Activated CD8-positive, alpha-beta memory T cell treated with anti-CD3 and anti-CD28 coated beads for 48 hours (primary cell): ENCODE measurements around the gene MAN2A1.

Source experiments
- DNase-seq, 3 experiments: peaks; one replicate each; pipeline ENCODE4 v3.0.0-alpha.2; 2020; ENCODE audit warnings: low read depth in 2 of 3, low spot score in 2 of 3

Gene MAN2A1

GRCh38 chr5:109705596-109705995 lies 15.9 kb downstream of the MAN2A1 start:
- no peak for DNase-seq

- no peak for DNase-seq
Measured at GRCh38 chr5:109706095-109706494, 16.4 kb downstream of the MAN2A1 start.

GRCh38 chr5:109707531-109707930 lies 17.8 kb downstream of the MAN2A1 start:
- DNase-seq, result no peak

DNA sequence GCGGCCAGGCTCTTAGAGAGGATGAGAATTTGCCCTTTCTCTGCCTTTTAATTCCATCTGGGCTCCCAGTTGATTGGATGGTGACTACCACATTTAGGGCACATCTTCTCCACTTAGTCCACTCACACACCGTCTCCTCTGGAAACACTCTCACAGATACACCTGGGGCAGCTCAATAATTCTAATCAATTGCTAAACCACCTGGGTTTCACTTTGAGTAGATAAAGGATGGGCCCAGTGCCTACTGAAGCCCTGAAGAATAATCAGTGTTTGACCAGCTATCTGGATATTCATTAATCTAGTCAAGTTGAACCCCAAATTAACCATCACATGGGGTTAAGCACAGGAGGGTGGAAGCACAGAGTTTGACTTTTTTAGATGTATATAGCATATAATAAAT lies 19.1 kb downstream of the MAN2A1 start:
- DNase-seq, result no peak

- no peak for DNase-seq
Measured at GRCh38 chr5:109709225-109709624, 19.5 kb downstream of the MAN2A1 start.

- DNase-seq, result no peak
Measured at GRCh38 chr5:109711673-109712072, 21.9 kb downstream of the MAN2A1 start.

GRCh38 chr5:109713453-109713852 lies 23.7 kb downstream of the MAN2A1 start:
- DNase-seq, result no peak

DNA sequence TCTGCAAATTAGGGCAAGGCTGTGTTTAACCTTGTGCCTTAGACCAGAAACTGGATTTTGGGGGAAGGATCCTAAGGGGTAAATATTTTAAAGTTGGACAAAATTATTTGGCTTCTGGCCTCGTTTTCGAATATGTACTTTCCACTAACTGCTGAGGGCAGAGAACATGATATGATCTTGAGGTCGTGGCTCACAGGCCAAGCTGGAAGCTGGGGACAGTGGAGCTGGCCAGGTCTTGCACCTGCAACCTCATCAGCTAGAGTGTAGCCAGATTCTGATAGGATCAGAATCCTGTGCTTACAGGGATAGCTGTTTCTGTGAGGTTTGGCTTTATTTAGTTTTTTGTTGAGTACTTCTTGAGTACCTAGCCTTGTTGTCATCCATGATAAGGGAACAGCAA lies 24.9 kb downstream of the MAN2A1 start:
- no peak for DNase-seq

DNA sequence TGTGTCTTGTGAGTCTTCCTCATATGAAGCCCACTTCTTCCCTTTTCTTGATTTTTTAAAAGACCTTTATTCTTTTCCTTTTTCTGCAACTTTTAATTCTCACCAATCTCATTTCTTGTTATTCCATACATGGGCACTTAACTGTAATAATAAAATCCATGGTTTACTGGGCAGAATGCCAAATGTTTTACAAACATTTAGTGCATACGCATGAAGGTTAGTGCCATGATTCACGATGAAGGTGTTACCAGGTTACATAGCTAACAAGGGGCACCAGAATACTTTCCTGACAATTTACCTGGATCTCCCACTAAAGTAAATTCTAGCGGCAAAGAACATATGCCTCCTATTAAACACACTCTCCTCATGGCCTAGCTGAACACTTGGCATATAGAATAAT lies 28.5 kb downstream of the MAN2A1 start:
- DNase-seq, result no peak

GRCh38 chr5:109718632-109719031 lies 28.9 kb downstream of the MAN2A1 start:
- DNase-seq, result no peak

DNA sequence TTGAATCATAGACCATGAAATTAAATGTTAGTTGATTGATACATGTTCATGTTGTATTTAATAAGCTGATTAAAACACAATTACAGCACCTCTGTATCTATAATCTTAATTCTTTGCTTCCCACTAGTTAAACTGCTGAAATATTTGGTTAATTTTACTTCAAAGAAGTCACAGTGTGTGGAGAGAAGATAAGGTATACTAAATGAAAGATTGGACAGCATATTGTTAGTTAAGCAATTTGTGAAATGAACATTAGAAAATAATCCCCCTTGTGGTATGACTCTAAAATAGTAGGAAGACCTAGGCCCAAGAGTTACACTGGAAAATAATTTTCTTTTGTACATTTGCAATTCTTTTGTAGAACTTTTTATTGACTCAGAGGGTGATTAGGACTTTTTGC lies 30.3 kb downstream of the MAN2A1 start:
- DNase-seq, result no peak

DNA sequence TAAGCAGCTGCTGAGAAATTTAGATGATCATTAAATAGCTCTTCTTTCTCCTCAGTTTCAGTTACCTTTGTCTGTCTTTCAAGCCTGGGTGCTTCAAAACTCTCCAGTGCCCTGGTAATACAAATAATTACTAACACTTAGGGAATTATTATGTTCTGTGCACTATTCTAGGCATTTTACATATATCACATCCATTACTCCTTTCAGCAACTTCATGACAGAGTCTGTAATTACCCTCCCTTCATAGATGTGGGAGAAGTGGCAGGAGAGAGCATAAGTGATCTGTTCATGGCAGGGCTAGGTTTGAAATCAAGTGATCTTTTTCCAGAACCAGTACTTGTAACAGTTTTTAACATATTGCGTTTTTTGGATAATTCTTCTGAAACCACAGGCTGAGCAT lies 32.0 kb downstream of the MAN2A1 start:
- no peak for DNase-seq

GRCh38 chr5:109723606-109724005 lies 33.9 kb downstream of the MAN2A1 start:
- DNase-seq, result no peak

DNA sequence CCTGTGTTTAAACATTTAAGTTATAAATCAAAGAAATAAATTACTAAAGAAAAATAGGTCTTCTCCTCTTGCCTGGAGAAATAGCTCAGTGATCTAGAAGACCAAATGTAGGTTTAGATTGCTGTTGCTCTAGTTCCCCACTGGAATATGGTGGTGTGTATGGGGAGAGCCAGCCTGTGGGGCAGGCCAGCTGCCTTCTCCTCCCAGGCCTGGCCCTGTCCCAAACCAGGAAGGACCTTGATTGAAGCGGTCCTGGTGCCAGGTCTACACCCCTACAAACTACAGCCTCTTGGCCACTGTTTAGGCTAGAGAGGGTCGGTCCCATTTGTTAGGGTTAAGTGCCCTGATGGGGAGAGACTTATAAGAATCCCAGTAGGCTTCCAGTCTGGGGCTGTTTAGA lies 35.4 kb downstream of the MAN2A1 start:
- DNase-seq, result no peak

GRCh38 chr5:109739741-109740728 lies 50.3 kb downstream of the MAN2A1 start:
- no peak for DNase-seq

GRCh38 chr5:109740966-109741365 lies 51.2 kb downstream of the MAN2A1 start:
- DNase-seq, result no peak

- DNase-seq, result no peak
Measured at GRCh38 chr5:109741390-109741789, 51.7 kb downstream of the MAN2A1 start.

- DNase-seq, result no peak
Measured at GRCh38 chr5:109743041-109743531, 53.4 kb downstream of the MAN2A1 start.

- DNase-seq, result no peak
Measured at GRCh38 chr5:109743770-109744212, 54.1 kb downstream of the MAN2A1 start.

GRCh38 chr5:109744261-109744660 lies 54.5 kb downstream of the MAN2A1 start:
- no peak for DNase-seq

GRCh38 chr5:109748546-109748945 lies 58.8 kb downstream of the MAN2A1 start:
- no peak for DNase-seq

GRCh38 chr5:109750463-109750862 lies 60.7 kb downstream of the MAN2A1 start:
- no peak for DNase-seq

DNA sequence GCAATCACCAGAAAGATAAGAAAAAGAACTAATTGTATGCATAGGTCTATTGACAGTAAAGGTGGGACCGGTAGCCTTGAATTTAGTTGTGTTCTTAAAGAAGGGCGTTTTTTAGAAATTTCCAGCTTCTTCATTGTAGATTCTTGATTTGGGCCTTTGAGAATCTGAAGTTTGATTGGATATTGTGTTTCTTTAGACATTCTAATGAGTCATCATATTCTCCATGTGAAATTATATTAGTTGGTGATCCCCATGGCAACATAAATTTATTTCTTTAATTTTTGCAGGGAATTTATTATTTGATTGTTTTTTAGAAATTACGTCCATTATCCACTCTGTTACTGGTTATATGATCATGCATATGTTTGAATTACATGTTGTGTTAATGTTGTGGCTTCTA lies 63.6 kb downstream of the MAN2A1 start:
- no peak for DNase-seq
